ENCODE data around the gene PDE1A.

DNA sequence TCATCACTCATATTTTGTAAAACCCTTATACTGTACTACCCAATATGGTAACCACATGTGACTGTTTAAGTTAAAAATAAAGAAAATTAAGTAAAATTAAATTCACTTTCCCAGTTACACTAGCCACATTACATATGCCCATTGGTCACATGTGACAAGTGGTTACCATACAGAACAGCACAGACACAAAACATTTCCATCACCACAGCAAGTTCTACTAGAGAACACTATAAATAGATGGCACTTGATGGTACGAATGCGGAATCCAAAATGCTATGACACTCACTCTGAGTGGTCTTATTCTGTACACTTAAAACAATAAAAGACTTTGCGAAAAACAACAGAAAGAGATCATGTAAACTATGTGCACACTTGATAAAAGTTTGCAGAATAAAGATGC, 202.2 kb downstream of the PDE1A start:
- TF ChIP-seq GABPA (IDR thresholded peaks at IDR 0.05; ENCODE audit: low read depth) (no peak), POLR2AphosphoS5 (IDR thresholded peaks at IDR 0.05; ENCODE audit: low read depth) (no peak)
- TF ChIP-seq, protein P1, sequence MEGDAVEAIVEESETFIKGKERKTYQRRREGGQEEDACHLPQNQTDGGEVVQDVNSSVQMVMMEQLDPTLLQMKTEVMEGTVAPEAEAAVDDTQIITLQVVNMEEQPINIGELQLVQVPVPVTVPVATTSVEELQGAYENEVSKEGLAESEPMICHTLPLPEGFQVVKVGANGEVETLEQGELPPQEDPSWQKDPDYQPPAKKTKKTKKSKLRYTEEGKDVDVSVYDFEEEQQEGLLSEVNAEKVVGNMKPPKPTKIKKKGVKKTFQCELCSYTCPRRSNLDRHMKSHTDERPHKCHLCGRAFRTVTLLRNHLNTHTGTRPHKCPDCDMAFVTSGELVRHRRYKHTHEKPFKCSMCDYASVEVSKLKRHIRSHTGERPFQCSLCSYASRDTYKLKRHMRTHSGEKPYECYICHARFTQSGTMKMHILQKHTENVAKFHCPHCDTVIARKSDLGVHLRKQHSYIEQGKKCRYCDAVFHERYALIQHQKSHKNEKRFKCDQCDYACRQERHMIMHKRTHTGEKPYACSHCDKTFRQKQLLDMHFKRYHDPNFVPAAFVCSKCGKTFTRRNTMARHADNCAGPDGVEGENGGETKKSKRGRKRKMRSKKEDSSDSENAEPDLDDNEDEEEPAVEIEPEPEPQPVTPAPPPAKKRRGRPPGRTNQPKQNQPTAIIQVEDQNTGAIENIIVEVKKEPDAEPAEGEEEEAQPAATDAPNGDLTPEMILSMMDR (IDR thresholded peaks at IDR 0.05; ENCODE audit: insufficient read depth, low read length), result no peak
- TF ChIP-seq, protein P2, sequence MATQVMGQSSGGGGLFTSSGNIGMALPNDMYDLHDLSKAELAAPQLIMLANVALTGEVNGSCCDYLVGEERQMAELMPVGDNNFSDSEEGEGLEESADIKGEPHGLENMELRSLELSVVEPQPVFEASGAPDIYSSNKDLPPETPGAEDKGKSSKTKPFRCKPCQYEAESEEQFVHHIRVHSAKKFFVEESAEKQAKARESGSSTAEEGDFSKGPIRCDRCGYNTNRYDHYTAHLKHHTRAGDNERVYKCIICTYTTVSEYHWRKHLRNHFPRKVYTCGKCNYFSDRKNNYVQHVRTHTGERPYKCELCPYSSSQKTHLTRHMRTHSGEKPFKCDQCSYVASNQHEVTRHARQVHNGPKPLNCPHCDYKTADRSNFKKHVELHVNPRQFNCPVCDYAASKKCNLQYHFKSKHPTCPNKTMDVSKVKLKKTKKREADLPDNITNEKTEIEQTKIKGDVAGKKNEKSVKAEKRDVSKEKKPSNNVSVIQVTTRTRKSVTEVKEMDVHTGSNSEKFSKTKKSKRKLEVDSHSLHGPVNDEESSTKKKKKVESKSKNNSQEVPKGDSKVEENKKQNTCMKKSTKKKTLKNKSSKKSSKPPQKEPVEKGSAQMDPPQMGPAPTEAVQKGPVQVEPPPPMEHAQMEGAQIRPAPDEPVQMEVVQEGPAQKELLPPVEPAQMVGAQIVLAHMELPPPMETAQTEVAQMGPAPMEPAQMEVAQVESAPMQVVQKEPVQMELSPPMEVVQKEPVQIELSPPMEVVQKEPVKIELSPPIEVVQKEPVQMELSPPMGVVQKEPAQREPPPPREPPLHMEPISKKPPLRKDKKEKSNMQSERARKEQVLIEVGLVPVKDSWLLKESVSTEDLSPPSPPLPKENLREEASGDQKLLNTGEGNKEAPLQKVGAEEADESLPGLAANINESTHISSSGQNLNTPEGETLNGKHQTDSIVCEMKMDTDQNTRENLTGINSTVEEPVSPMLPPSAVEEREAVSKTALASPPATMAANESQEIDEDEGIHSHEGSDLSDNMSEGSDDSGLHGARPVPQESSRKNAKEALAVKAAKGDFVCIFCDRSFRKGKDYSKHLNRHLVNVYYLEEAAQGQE (IDR thresholded peaks at IDR 0.05; ENCODE audit: insufficient replicate concordance, low read depth), result no peak

Data from HL-60 (cell line).